ENCODE measurements around the gene TCF21.
"Not testable (repeated sequence)": the region's sequence is repeated elsewhere in the genome, so short reads cannot be mapped to it uniquely, and the experiment has no call there.

TCF21 gene

DNA sequence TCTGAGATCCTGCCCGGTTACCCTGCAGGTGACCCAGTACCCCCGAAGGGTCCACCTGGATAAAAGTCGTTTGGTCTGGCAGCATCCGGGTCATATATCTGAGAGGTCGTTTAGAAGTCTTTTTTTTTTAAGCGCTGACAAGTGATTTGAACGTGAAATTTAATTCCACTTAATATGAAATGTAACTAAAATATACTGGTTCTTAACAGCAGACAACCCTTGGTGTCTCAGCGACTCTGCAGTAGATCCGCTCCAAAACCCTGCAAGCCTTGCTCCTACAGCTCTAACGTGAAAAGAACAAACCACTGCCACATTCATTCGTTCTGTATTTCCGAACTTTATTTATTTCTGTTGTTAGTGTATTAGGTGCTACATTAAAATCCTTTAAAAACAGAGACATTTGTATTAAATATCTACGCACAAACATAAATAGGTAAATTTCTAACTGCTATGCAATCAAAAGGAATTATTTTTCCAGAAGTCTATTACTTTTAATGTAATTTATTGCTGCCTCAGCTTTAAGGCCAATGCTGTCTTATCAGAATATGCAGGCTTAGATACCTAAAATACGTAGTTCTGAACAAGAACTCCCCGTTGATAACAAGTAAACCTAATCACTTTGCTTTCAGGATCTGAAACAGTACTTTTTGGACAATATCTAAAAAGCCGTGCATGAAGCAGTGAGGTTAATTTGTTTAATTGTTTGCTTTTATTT, 33.5 kb upstream of the TCF21 start:
- CTCF ChIA-PET, result interaction anchor here (1.2 to 1.7 kb wide), 6 partner anchors 17 to 287 kb away, joined by 3 to 8 read pairs (median 3); no protein-coding TSS in a partner anchor
- no peak for DNase-seq (ENCODE audit: low read depth, low spot score)
- peak overlapping the region; percentile 42 for H3K4me3 ChIP-seq (ENCODE audit: low read depth, low read length)
- POLR2A ChIA-PET, result no interaction called here
- TF ChIP-seq, protein P1, sequence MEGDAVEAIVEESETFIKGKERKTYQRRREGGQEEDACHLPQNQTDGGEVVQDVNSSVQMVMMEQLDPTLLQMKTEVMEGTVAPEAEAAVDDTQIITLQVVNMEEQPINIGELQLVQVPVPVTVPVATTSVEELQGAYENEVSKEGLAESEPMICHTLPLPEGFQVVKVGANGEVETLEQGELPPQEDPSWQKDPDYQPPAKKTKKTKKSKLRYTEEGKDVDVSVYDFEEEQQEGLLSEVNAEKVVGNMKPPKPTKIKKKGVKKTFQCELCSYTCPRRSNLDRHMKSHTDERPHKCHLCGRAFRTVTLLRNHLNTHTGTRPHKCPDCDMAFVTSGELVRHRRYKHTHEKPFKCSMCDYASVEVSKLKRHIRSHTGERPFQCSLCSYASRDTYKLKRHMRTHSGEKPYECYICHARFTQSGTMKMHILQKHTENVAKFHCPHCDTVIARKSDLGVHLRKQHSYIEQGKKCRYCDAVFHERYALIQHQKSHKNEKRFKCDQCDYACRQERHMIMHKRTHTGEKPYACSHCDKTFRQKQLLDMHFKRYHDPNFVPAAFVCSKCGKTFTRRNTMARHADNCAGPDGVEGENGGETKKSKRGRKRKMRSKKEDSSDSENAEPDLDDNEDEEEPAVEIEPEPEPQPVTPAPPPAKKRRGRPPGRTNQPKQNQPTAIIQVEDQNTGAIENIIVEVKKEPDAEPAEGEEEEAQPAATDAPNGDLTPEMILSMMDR (IDR thresholded peaks at IDR 0.05; ENCODE audit: insufficient read depth, low read length, missing control alignments), result no peak

DNA sequence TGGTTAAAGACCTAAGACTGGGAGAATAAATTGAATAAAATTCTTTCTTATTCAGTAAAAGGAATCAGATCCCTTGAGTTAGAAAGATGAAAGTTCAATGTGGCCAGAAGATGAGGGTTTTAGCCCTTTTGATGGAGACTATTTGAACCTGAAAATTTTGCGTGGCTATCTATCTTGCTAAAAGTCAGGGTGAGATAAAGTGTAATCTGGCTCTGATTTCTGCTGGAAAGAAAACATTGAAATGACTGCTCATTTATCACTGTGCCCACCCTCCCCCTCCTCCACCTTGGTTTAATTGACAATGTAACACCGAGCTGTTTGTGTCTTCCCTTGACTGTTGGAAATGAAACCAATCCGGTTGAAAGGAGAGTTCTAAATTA, 32.9 kb upstream of the TCF21 start:
- CTCF ChIA-PET, result interaction anchor here (1.0 to 1.7 kb wide), 3 partner anchors 18 to 241 kb away, joined by 3 to 6 read pairs (median 4); no protein-coding TSS in a partner anchor
- POLR2A ChIA-PET, result no interaction called here
- H3K4me3 ChIP-seq (ENCODE audit: low read depth, low read length), result no peak overlapping the region
- TF ChIP-seq, protein P1 (IDR thresholded peaks at IDR 0.05; ENCODE audit: insufficient read depth, low read length, missing control alignments), result no peak
- no peak for DNase-seq (ENCODE audit: low read depth, low spot score)

DNA sequence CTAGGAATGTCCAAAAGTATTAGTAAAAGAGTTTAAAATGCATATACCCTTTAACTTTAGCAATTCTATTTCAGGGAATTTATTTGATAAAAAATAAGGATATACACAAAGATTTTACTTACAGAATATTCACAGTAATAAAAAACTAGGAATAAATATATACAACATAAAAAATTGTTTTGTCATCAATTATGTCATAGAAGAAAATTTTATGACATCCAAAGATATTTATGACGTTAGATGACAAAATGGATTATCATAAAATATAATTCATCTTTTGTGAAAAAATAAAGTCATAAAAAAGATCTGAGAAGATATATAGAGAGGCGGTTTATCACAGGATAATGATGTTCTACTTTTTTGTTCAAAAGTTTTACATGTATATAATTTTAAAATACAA, 32.0 kb upstream of the TCF21 start:
- POLR2A ChIA-PET, result no interaction called here
- TF ChIP-seq, protein P1 (IDR thresholded peaks at IDR 0.05; ENCODE audit: insufficient read depth, low read length, missing control alignments), result no peak
- CTCF ChIA-PET, result interaction anchor here (0.8 to 1.2 kb wide), 5 partner anchors 13 to 267 kb away, joined by 3 to 4 read pairs (median 3); no protein-coding TSS in a partner anchor
- no peak overlapping the region for H3K4me3 ChIP-seq (ENCODE audit: low read depth, low read length)
- DNase-seq (ENCODE audit: low read depth, low spot score), result no peak

DNA sequence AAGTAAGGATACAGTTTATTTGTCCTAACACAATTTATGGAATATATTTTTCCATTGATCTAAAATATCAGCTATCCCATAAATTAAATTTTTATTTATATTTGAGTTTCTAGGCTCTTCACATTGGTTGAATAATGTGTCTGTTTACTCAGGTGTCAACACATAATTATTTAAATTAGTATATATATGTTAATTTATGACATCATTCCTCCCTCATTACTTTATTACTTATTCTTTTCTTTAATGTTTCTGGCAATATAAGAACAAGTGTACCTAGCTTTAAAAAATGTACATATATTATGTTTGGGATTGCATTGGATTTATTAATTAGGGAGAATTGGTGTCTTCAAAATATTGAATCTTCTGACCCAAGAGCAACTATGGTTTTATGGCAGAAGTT, 31.2 kb upstream of the TCF21 start:
- no peak overlapping the region for H3K4me3 ChIP-seq (ENCODE audit: low read depth, low read length)
- TF ChIP-seq, protein P1 (IDR thresholded peaks at IDR 0.05; ENCODE audit: insufficient read depth, low read length, missing control alignments), result no peak
- POLR2A ChIA-PET, result no interaction called here
- no peak for DNase-seq (ENCODE audit: low read depth, low spot score)
- CTCF ChIA-PET, result interaction anchor here (0.8 to 1.2 kb wide), 5 partner anchors 12 to 266 kb away, joined by 3 read pairs; no protein-coding TSS in a partner anchor

DNA sequence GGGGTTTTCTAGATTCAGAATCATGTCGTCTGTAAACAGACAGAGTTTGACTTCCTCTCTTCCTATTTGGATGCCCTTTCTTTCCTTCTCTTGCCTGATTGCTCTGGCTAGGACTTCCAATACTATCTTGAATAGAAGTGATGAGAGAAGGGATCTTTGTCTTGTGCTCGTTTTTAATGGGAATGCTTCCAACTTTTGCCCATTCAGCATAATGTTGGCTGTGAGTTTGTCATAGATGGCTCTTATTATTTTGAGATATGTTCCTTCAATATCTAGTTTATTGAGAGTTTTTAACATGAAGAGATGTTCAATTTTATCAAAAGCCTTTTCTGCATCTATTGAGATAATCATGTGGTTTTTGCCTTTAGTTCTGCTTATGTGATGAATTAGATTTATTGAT, 27.6 kb upstream of the TCF21 start:
- POLR2A ChIA-PET; H3K4me3 ChIP-seq (ENCODE audit: low read depth, low read length); DNase-seq (ENCODE audit: low read depth, low spot score); CTCF ChIA-PET: not testable (repeated sequence)

DNA sequence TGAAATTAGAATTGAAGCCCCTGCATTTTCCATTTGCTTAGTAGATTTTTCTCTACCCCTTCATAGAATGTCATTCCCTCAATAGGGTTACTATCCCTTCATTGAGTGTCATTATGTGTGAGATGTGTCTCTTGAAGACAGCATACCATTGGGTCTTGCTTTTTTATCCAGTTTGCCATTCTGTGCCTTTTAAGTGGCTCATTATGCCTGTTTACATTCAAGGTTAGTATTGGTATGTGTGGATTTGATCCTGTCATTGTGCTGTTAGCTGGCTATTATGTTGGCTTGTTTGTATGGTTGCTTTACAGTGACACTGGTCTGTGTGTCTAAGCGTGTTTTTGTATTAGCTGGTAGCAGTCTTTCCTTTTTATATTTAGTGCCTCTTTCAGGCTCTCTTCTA, 25.7 kb upstream of the TCF21 start:
- ChIA-PET CTCF (interaction anchor here (1.2 kb wide), 1 partner anchor 294 kb away, joined by 4 read pairs; no protein-coding TSS in a partner anchor), POLR2A (no interaction called here)
- TF ChIP-seq, protein P1 (IDR thresholded peaks at IDR 0.05; ENCODE audit: insufficient read depth, low read length, missing control alignments), result no peak
- no peak for DNase-seq (ENCODE audit: low read depth, low spot score)
- H3K4me3 ChIP-seq (ENCODE audit: low read depth, low read length), result no peak overlapping the region

DNA sequence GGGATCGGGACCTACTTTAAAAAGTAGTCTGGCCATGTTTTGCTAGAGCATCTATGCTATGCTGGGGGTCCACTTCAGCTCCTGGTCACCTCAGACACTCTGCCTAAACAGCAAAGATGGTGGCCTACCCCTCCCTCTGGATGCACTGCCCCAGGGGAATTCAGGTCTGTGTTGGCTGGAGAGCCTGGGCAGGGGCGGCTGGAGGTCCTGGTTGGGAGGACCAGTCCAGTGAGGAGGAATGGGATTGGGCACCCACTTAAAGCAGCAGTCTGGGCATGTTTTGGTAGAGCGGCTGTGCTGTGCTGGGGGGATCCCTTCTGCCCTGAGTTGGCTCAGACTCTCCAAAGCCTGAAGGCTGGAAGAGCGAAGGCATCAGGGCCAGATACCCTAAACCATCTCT, 23.2 kb upstream of the TCF21 start:
- DNase-seq (ENCODE audit: low read depth, low spot score), result no peak
- H3K4me3 ChIP-seq (ENCODE audit: low read depth, low read length), result no peak overlapping the region
- TF ChIP-seq, protein P1 (IDR thresholded peaks at IDR 0.05; ENCODE audit: insufficient read depth, low read length, missing control alignments), result no peak
- POLR2A ChIA-PET, result no interaction called here
- CTCF ChIA-PET, result interaction anchor here (1.3 kb wide), 1 partner anchor 52 kb away, joined by 3 read pairs; no protein-coding TSS in a partner anchor

Measured in AG04449 (cell line).